ENCODE results near the gene SLC25A29.

GRCh38 chr14:100323942-100324307 lies 17.7 kb upstream of the SLC25A29 start:
- TF ChIP-seq TAF1 (IDR thresholded peaks at IDR 0.05; ENCODE audit: low read depth), result no peak
- TF ChIP-seq EP300 (IDR thresholded peaks at IDR 0.05; ENCODE audit: borderline replicate concordance), result no peak
- no peak for TF ChIP-seq MAX (IDR thresholded peaks at IDR 0.05)
- TF ChIP-seq RAD21 (IDR thresholded peaks at IDR 0.05; ENCODE audit: low read depth), result no peak
- no peak for TF ChIP-seq REST (IDR thresholded peaks at IDR 0.05; ENCODE audit: low read depth)
- TF ChIP-seq YY1 (IDR thresholded peaks at IDR 0.05; ENCODE audit: low read depth), result no peak
- TF ChIP-seq TCF12 (IDR thresholded peaks at IDR 0.05; ENCODE audit: low read depth), result no peak

Measured in Ishikawa (cell line).